Peyer's patch (tissue), 4 donors: ENCODE data around the gene RNF220.

Experiments used
- POLR2A ChIP-seq, 2 donors: fragments of 450-650 bp; IDR thresholded peaks; one replicate each; pipeline ENCODE4 v1.5.1; 2017; ENCODE audit warnings: antibody characterized with exemption in 2 of 2, mild to moderate bottlenecking in 2 of 2, moderate library complexity in 2 of 2
- TF ChIP-seq, protein P1 (sequence below), 6 experiments: fragments of 450-650 bp in 4 of 6; fragments of 200-600 bp in 2 of 6; sonication (generic) in 1 of 6; IDR thresholded peaks; one replicate each; pipeline ENCODE4 v1.5.1; 2017 to 2019; ENCODE audit warnings: antibody characterized with exemption in 6 of 6, mild to moderate bottlenecking in 3 of 6, moderate library complexity in 1 of 6

DNA sequence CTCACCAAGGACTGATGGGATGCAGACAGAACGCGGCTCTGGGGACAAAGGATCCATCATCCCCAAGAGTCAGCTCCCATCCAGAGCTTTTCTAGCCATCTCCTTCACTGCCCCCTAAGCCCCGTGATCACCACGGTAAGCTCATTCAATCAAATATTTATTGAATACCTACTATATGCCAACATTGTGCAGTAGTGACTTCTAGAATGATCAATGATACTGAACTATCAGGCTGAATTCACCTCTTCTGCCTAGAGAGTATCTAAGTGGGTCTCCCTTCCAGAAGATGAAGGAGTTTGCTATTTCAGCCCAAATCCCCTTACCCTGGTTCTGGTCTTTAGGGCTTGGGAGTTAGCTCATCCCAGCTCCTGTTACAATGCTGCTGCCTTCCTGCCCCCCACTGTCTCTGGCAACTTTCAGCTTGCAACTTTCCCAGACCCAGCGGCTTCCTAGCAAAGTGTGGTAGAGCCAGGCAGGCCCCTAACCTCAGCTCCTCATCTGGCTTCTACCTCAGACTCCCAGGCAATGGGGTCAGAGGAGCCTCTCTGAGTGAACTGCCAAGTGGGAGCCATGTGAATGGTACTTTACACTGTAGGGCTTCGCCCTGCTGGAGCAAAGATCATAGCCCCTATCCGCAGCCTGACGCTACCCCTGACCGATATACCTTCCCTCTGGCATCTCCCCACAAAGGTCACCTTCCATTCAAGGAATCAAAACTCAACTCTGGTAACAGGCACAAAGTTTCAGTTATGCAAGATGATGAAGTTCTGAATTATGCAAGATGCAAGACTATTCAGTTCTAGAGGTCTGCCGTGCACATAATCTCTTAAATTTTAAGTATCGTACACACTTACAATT, 248.3 kb downstream of the RNF220 start:
- TF ChIP-seq, protein P1, sequence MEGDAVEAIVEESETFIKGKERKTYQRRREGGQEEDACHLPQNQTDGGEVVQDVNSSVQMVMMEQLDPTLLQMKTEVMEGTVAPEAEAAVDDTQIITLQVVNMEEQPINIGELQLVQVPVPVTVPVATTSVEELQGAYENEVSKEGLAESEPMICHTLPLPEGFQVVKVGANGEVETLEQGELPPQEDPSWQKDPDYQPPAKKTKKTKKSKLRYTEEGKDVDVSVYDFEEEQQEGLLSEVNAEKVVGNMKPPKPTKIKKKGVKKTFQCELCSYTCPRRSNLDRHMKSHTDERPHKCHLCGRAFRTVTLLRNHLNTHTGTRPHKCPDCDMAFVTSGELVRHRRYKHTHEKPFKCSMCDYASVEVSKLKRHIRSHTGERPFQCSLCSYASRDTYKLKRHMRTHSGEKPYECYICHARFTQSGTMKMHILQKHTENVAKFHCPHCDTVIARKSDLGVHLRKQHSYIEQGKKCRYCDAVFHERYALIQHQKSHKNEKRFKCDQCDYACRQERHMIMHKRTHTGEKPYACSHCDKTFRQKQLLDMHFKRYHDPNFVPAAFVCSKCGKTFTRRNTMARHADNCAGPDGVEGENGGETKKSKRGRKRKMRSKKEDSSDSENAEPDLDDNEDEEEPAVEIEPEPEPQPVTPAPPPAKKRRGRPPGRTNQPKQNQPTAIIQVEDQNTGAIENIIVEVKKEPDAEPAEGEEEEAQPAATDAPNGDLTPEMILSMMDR (IDR thresholded peaks at IDR 0.05), result no peak
- no peak for TF ChIP-seq POLR2A (IDR thresholded peaks at IDR 0.05)
